GM18867 (cell line): ENCODE results near the gene SNX15.
"Not testable (repeated sequence)": the region's sequence is repeated elsewhere in the genome, so short reads cannot be mapped to it uniquely, and the experiment has no call there.

Experiments used
- ATAC-seq: cut with Tn5 transposase; IDR thresholded peaks from one replicate; pipeline ENCODE4 v1.9.1; 2021; ENCODE audit warnings: mild to moderate bottlenecking, moderate library complexity; ENCODE audit not compliant: unreplicated experiment

SNX15 gene, protein sequence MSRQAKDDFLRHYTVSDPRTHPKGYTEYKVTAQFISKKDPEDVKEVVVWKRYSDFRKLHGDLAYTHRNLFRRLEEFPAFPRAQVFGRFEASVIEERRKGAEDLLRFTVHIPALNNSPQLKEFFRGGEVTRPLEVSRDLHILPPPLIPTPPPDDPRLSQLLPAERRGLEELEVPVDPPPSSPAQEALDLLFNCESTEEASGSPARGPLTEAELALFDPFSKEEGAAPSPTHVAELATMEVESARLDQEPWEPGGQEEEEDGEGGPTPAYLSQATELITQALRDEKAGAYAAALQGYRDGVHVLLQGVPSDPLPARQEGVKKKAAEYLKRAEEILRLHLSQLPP

DNA sequence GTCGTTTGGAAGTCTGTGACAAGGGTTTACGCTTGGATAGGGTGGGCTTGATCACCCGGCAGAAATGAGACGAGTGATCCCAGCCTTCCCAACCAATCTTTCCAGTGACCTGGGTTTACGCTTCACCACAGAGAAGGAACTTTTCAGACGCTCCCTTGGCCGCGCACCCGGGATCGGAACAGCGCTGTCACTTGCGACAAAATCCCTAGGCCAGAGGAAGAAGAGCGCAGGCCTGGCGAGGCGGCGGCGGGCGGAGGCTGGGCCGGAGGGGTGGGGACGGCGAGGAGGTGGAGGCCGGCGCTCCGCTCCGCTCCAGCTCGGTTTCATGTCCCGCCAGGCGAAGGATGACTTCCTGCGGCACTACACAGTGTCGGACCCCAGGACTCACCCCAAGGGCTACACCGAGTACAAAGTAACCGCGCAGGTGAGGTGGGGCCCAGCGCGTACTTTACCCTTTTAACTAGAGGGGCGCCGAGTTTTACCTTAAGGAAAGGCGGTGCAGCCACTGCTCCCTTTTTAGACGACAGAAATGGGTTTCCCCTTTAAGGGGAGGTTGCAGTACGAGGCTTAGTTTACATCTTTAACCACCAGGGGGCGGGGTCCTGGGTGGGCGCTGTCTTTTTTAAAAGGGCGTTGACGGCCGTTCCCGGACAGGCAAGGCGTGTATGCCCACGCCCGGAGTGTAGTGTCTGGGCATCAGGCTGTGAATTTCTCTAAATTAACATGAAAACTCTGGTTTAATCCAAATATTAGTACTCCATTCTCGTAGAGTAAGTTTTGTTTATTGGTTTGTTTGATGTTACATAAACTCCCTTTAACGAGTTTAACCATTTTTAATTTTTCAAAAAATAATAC is at the start of gene SNX15:
TSS of gene SNX15 (plus strand) at position 227 of the 855 bp plus-strand sequence. CDS start at position 326, 99 bp downstream.
- ATAC-seq: peak; percentile 85

DNA sequence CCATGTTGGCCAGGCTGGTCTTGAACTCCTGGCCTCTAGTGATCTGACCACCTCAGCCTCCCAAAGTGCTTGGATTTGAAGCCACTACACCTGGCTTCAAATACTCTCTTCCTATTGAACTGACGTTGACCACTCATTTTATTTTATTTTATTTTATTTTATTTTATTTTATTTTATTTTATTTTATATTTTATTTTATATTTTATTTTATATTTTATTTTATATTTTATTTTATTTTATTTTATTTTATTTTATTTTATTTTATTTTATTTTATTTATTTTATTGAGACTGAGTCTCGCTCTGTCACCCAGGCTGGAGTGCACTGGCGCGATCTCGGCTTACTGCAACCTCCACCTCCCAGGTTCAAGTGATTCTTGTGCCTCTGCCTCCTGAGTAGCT is 43.9 kb upstream of the SNX15 start:
- not testable (repeated sequence) for ATAC-seq

DNA sequence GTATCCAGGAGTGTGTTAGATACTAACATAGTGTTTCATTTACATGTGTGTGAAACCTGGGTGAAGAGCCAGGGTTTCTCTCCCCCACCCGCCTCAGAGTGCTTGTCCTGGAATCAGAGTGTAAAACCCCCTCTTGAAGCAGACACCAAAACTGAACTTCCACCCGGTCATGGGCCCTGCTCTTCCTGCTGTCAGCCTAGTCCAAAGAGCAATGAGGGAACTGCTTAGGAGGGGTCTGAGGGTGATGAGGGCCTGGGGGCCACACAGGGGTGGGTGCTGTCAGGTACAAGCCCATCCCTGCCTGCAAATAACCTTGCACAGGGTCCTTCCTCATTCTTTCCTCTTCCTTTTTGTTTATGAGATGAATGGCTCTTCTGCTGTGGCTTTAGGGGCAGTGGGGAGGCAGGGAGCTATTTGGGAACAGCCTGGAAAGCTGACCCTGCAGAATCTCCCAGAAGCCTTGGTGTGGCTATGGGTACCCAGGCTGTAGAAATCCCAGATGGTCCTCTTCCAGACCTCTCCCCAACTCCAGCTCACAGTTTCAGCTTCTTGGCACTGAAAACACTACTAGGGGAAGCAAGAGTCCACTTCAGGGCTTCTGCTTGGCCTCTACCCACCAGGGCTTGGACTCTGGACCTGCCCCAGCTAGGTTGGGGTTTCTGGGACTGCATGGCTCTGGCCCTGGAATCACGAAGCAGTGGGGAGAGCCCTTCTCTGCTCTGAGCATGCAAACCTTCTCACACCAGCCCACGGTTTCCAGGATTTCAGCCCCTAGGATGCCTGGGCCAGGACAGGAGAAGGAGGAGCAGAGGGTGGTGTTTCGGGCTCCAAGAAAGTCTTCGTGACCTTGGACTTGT is 39.0 kb upstream of the SNX15 start:
- no peak for ATAC-seq

DNA sequence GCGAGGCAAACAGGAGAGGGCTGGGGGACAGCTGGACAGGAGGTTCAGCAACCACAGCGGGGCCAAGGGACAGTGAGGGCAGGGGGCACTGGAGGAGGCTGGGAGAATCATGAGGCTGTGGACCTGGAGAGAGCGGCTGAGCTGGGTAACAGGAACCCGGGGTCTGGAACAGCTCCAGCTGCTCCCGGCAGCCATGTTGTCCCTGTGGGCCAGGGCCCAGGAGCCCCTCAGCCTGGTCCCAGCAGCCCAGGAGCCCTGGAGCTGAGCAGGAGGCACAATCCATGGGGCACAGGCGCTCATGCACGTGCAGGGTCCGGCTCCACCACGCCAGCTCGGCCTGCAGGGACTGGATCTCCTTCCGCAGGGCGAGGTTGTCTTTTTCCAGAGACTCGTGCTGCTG is 37.8 kb upstream of the SNX15 start:
- no peak for ATAC-seq

DNA sequence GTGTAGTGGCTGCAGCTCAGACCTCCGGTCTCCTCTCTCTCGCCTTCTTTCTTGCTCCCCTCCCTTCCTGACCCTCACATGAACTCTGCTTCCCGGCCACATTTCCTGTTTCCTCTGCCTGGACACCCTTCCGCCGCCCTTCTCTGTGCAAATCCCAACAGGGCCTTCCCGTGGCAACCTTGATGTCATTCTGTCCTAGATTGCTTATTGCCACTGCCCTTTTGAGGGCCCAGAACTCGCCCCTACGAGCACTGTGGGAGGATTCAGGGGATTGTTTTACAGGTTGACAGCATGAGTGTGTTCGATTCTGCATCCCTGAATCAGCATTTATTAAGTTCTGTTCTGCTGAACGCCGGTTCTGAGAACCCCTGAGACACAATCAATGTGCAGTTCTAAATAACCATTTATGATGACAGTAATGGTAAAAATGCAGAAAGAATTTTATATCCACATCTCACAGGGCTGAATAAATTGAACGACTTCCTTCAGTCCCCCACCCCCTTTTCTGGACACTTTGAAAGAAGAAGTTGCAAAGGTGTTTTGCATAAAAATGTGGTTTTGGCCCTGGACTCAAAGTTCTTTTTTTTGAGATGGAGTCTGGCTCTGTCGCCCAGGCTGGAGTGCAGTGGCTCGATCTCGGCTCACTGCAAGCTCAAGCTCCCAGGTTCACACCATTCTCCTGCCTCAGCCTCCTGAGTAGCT is 36.9 kb upstream of the SNX15 start:
- no peak for ATAC-seq

DNA sequence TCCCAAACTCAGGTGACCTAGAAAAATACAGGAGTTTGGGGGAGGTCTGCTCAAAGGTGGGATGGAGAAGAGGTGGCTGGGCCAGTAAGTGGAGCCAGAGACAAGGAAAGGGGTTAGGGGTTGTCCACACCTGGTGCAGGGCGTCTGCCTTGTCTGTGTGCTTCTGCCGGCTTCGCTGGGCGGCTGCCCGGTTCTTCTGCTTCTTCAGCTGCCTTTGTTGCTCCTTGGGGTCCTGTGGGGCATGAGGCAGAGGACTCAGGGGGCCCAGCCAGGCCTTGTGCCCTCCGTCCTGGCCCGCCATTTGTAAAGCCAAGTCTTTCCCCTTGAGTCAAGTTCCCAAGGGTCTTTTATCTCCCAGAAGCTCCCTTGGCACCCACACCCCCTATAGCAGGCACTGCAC is 32.9 kb upstream of the SNX15 start:
- no peak for ATAC-seq

DNA sequence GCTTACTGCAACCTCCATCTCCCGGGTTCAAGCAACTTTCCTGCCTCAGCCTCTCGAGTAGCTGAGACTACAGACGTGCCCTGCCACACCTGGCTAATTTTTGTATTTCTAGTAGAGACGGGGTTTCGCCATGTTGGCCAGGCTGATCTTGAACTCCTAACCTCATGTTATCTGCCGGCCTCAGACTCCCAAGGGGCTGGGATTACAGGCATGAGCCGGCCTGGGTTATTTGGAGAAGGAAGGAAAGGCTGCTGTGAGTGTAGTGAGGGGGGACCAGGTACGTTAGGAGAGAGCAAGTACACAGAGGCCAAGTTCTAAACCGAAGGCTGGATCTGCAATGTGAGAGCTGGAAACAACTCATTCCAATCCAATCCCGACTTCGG is 30.9 kb upstream of the SNX15 start:
- ATAC-seq: no peak

DNA sequence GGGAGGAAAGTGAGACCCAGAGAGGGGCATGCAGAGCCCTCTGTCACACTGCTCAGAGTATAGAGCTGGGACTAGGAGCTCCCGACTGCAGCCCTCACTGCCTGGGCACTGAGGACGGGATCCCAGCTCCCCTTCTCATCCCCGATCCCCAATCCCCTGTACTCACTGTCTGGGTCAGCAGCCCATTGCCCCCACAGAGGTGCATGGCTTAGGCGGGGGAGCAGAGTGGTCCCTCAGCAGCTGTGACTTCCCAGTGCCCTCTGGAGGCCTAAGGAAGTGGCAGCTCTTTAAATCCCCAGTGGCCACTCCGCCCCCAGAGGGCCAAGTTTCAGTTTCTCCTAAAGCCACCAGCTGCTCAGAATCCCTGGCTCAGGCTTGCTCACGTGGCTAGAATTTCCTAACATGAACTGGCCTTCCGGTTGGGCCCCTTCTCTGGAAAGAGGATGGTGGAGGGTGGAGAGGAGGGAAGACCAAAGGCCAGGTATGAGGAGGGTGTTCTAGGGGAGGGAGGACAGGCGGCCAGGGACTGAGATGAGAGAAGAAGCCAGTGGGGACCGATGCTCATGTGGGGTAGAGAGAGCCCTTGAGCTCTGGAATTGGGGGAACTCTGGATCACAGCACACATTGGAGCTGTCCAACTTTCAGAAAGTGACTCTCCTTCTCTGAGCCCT is 30.4 kb upstream of the SNX15 start, which contains the start of gene BATF2:
TSS of gene BATF2 (minus strand) at position 262 of the 671 bp plus-strand sequence. CDS start at position 205, 57 bp downstream.
- ATAC-seq: no peak

DNA sequence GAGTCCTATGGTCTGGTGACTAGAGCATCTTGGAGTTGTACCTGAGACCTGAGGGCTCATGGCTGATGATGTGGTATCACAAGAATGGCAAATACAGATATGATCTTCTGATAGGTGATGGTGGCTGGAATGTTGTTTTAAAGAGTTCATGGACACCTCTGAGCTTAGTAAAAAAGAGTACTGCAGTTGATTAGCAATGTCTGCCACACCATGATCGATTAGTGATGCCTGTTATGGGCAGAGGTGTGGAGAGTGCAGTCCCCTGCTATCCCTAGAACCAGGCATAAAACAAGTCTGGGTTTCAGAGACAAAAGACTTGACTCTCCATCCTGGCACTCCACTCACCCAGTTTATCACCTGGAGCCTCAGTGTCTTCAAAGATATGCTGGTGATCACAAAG is 29.1 kb upstream of the SNX15 start:
- no peak for ATAC-seq

DNA sequence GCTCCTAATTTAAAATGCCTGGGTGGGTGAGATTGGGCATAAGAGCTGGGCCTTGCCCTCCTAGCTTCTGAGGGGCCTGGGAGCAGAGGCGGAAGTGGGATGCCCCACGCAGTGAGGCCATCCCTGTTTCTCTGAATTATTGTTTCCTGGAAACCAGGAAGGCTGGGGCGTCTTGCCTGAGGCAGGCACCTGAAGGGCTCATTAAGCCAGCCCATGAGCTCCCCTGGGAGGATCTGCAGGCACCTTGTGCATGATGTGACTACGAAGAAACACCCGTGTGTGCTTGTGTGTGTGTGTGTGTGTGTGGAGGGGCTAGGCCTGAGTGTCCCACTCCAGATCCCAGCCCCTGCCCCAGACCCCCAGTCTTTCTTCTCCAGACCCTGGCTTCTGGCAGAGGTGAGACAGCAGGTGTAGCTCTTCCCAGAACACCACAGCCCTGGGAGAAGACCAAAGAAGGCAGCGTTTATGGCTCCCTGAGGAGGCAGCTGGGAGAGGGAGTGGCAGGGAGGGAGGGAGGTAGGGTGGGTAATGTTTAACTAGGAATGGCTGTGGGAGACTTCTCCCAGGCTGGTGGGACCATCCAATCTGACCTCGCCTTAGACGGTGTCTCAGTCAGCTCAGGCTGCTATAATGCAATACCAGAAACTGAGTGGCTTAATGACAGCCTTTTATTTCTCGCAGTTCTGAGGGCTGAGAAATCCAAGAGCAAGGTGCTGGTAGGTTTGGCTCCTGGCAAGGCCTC is 28.4 kb upstream of the SNX15 start:
- ATAC-seq: no peak

DNA sequence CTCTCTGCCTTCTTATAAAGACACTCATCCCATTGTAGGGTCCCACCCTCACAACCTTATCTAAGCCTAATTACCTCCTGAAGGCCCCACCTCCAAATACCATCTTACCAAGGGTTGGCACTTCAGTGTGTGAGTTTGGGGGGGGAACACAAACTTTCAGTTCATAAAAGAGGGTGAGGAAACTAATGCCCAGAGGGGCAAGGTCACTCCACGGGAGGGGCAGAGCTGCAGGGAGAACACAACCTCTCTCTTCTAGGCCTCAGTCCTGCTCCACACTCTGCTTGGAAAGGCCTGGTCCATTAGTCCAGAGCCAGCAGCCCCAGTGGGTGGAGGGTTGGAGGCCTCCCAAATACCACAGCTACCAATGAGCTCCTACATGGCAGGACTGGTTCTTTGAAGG is 27.8 kb upstream of the SNX15 start:
- no peak for ATAC-seq

DNA sequence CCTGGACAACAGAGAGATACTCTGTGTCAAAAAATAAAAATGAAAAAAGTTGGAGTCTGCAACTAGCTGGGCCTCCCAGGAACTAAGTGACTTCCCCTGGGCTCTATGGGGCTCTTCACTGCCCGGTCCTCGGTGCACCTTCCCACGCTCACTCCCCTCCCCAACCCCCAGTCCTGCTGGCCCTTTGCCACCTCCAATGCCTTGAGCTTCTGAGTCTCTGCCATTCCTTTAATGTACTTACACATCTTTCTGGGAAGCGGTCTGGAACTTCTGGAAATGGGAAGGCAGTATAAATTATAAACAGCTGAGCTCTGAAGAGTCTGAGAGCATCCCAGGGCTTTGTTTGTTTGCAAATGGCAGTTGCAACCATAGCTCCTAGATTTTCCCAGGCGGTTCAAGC is 24.5 kb upstream of the SNX15 start:
- ATAC-seq: no peak

DNA sequence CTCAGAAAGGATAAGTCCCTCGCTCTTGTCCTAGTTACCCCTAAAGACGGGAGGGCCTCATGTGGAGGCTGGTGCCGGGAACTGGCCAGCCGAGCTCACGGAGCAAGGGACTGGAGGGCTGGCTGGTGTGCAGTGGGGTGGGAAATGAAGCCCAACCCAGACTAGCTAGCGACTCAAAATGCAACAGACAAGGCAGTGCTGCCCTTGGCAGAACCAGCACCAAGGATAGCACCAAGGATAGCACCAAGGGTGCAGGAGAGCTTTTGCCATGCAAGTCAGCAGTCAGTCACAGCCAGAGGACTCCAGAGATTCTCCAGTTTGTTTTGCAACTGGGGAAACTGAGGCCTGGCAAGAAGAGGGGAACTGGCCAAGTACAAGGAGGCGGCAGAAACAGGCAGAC is 24.0 kb upstream of the SNX15 start:
- no peak for ATAC-seq

DNA sequence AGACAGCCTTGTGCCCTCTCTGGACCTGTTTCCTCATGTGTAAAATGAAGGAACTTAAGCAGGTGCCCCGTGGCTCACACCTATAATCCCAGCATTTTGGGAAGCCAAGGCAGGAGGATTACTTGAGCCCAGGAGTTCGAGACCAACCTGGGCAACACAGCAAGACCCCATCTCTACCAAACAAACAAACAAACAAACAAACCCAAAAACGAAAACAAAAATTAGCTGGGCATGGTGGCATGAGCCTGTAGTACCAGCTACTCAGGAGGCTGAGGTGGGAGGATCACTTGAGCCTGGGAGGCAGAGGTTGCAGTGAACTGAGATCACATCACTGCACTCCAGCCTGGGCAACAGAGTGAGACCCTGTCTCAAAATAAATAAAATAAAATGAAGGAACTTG is 23.3 kb upstream of the SNX15 start:
- not testable (repeated sequence) for ATAC-seq

DNA sequence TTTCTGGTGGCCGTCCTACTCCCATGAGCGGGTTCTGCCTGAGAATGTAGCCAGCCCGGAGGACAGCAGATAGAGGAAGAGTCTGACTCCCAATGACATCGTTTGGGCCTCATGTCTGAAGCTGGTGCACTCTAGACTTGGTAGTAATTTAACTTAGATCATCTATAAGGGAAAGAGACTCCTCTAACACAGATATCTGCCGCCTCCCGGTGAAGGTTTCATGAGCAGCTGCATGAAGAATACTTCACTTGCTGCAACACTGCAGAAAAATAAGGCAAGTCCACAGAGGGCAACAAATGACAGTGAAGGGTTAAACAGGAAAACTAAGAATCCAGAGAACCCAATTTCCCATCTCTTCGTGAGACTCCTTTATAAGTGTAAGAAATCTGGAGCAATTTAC is 19.2 kb upstream of the SNX15 start:
- ATAC-seq: no peak

DNA sequence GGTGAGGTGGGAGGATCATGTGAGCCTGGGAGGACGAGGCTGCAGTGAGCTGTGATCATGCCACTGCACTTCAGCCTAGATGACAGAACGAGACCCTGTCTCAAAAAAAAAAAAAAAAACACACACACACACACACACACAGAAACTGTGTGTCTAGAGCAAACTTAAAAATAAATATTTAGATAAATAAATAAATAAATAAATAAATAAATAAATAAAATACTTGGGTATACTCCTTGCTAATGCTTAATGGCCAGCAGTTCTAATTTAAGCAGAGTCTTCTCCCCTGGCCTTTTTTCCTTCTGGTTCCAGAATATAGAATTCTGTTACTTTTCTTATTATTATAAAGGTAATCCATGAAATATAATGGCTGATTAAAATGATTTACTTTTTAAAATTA is 18.4 kb upstream of the SNX15 start:
- no peak for ATAC-seq

DNA sequence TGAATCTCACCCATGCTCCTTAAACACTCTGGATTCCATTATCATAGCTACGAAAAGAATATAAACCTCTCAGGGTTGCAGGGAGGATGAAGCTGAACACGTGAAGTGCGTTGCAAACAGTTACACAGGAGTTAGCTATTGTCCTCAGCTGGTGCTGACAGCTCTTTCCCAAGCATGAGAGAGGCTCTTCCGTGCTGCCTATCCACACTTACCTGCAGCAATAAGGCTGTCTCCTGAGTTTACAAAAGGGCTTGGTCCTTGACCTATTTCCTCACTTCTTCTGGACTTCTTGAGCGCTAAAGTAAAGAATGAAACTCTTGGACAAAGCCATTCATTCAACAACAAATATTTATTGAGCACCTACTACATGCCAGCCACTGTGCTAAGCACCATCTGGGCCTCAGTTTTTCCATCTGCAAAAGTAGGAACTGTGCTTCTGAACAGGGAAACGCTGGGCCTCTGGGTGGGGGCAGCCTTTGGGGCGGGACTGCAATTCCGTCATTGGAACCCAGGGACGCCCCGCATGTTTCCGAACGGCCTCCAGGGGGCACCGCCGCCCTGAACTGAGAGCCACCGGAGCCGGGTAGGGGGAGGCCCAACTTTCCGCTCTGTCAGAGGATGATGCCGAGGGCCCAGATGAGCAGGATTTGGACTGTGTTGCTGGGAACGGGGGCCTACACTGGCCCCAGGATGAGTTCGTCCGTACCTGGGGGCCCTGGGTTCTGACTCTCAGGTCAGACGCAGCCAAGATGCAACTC is 13.9 kb upstream of the SNX15 start:
- peak; percentile 65 for ATAC-seq

DNA sequence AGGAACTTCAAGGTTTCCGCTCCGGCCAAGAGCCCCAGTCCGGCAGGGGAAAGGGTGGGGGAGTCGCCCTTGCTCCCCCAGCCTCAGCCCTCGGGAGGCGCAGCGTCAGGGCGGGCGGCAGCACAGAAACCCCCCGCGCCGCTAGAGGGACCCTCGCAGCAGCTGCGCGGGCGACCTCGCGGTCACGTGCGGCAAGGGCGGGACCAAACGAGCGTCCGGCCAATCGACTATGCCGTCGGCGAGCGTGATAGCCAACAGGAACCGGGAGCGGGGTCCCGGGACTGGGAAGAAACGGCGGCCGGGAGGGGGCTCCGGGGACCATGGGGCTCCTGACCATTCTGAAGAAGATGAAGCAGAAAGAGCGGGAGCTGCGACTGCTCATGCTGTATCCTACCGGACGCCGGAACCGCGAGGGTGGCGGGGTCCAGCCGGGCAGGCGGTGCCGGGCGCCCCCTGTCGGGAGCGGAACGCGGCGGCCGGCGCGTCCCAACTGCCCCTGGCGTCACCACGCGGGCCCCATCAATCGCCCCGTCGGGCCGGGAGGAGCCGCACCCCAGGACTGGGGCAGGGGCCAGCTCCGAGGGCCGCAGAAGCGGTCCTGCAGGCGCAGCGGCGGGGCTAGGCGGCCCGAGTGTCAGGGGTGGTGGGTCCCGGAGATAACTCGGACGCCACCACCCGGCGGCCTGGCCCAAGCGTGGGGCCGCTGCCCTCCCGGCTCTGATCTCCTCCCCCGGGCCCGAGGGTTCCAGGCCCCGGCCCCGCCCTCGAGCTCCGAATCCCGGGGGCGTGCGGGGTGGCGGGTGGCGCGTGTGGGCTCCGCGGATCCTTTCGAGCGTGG is 13.1 kb upstream of the SNX15 start, which contains the start of gene ARL2:
TSS of gene ARL2 (plus strand) at position 273 of the 838 bp plus-strand sequence. CDS start at position 321, 48 bp downstream.
- ATAC-seq: peak; percentile 72
